Measurements from ENCODE around the gene ABCA8.

DNA sequence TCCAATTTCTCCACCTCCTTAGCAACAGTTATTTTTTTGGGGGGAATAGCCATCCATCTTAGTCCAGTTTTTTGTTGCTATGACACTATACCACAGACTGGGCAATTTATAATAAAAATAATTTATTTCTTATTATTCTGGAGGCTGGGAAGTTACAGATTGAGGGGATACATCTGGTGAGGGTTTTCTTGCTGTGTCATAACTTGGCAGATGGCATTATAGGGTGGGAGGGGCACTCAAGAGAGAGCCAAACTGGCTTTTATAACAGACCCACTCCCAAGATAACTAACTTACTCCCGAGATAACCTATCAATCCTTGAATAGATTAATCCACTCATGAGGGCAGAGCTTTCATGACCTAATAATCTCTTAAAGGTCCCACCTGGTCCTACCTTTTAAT, 84.2 kb downstream of the ABCA8 start:
- TF ChIP-seq ZNF384 (IDR thresholded peaks at IDR 0.05) (no peak), LEF1 (IDR thresholded peaks at IDR 0.05; ENCODE audit: borderline replicate concordance) (no peak), FOXM1 (IDR thresholded peaks at IDR 0.05; ENCODE audit: borderline replicate concordance) (no peak), SP1 (IDR thresholded peaks at IDR 0.05) (no peak), ELF4 (IDR thresholded peaks at IDR 0.05) (no peak), FOXK2 (IDR thresholded peaks at IDR 0.05) (no peak)
- TF ChIP-seq, protein P1, sequence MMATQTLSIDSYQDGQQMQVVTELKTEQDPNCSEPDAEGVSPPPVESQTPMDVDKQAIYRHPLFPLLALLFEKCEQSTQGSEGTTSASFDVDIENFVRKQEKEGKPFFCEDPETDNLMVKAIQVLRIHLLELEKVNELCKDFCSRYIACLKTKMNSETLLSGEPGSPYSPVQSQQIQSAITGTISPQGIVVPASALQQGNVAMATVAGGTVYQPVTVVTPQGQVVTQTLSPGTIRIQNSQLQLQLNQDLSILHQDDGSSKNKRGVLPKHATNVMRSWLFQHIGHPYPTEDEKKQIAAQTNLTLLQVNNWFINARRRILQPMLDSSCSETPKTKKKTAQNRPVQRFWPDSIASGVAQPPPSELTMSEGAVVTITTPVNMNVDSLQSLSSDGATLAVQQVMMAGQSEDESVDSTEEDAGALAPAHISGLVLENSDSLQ (IDR thresholded peaks at IDR 0.05) = no peak

Data from HEK293T (cell line).